GM10248 (cell line): ENCODE data around the gene PRR16.

Source experiments
- CTCF ChIA-PET: fragments of 300-600 bp; sonication (Branson Sonifier 250); formaldehyde crosslinking; extraction: SDS; loops from one replicate; lab custom pipeline; 2021; ENCODE audit warnings: antibody characterized with exemption; lab: Yijun Ruan, JAX
- POLR2A ChIA-PET: fragments of 350-650 bp; sonication (Branson Sonifier 250); formaldehyde crosslinking; extraction: SDS; loops from one replicate; lab custom pipeline; 2020; ENCODE audit warnings: antibody characterized with exemption; lab: Yijun Ruan, JAX
- DNase-seq: peaks from one replicate; pipeline ENCODE4 v3.0.0; 2012; ENCODE audit errors: extremely low spot score
- CTCF ChIP-seq: IDR thresholded peaks from 2 replicates; pipeline ENCODE4 v1.5.1; 2012; ENCODE audit warnings: mild to moderate bottlenecking, low read depth; ENCODE audit errors: extremely low read depth, missing control alignments, control extremely low read depth

PRR16 gene

GRCh38 chr5:120436996-120437395 is 27.1 kb upstream of the PRR16 start:
- no peak for DNase-seq
- TF ChIP-seq CTCF, result no peak
- ChIA-PET POLR2A (no interaction called here), CTCF (no interaction called here)

GRCh38 chr5:120442694-120443093 is 21.4 kb upstream of the PRR16 start:
- TF ChIP-seq CTCF, result no peak
- CTCF ChIA-PET, result no interaction called here
- POLR2A ChIA-PET, result no interaction called here
- no peak for DNase-seq

DNA sequence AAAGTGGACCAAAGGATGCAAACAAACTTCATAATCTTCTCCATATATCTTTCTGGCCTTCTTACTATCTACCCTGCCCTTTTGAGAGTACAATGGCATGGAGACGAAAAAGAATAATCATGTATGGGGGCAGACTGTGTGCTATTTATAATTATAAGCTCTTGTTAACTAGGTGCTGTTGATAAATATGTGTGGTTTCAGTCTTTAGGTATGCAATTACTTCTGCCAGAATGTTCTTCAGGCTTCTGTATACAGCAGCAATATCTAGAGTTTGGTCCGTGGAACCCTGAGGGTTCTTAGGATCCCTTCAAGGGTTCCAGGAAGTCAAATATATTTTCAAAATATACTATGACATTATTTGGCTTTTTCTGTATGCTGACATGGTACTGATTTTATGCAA is 20.5 kb upstream of the PRR16 start:
- ChIA-PET POLR2A (no interaction called here), CTCF (no interaction called here)
- no peak for DNase-seq
- no peak for TF ChIP-seq CTCF

DNA sequence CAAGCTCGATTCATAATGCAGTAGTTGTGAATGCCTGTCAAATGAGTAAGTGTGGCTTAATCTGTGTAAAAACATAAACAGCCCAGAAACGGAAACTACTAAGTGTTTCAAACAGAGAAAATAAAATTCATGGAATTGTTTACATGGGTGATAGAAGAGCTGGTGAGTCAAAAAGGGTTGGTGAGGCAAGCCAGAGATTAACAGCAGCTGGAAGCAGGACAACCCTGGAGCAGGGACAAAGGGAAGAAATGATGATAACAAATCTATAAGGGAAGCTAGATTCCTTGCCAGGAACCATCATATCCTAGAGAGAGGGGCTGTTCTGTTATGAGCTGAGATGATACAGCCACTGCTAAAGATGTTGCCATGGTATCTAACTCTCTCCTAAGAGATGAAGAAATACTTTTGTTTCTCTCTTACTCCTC is 18.0 kb upstream of the PRR16 start:
- ChIA-PET CTCF (interaction anchor here (0.7 to 2.0 kb wide), 2 partner anchors 8 to 11 kb away, joined by 3 to 7 read pairs; no protein-coding TSS in a partner anchor), POLR2A (no interaction called here)
- TF ChIP-seq CTCF, result no peak
- DNase-seq, result no peak

- no peak for DNase-seq
- no peak for TF ChIP-seq CTCF
- CTCF ChIA-PET, result interaction anchor here (2.0 kb wide), 1 partner anchor 10 kb away, joined by 7 read pairs; no protein-coding TSS in a partner anchor
- POLR2A ChIA-PET, result no interaction called here
These were observed 17.2 kb upstream of the PRR16 start for GRCh38 chr5:120446901-120447300.

- no peak for TF ChIP-seq CTCF
- DNase-seq, result no peak
- ChIA-PET CTCF (interaction anchor here (2.0 kb wide), 1 partner anchor 9 kb away, joined by 7 read pairs; no protein-coding TSS in a partner anchor), POLR2A (no interaction called here)
These were observed 16.3 kb upstream of the PRR16 start for GRCh38 chr5:120447706-120448239.

DNA sequence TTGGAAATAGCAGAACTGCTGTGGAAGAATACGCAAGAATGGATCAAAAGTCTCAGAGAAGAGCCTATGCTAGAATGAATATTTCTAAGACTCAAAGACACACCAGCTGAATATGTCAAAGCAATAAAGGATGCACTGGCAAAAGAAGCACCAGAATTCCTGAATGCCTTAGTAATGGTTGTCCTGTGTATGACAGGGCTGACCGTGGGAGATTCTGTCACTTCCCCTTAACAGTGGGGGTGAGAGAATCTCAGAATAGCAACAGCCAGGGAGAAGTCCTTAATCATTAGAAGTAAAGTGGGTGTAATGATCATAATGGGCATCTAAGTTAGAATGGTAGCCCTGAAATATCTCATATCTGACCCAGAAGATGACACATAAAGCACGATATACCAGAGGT is 14.6 kb upstream of the PRR16 start:
- no peak for TF ChIP-seq CTCF
- ChIA-PET POLR2A (no interaction called here), CTCF (no interaction called here)
- no peak for DNase-seq
